Activated gamma-delta T cell (primary cell): ENCODE measurements around the gene DGKG.

Source experiments
- DNase-seq: peaks from one replicate; lab custom pipeline; 2025; lab: John Stamatoyannopoulos, UW

Gene DGKG

DNA sequence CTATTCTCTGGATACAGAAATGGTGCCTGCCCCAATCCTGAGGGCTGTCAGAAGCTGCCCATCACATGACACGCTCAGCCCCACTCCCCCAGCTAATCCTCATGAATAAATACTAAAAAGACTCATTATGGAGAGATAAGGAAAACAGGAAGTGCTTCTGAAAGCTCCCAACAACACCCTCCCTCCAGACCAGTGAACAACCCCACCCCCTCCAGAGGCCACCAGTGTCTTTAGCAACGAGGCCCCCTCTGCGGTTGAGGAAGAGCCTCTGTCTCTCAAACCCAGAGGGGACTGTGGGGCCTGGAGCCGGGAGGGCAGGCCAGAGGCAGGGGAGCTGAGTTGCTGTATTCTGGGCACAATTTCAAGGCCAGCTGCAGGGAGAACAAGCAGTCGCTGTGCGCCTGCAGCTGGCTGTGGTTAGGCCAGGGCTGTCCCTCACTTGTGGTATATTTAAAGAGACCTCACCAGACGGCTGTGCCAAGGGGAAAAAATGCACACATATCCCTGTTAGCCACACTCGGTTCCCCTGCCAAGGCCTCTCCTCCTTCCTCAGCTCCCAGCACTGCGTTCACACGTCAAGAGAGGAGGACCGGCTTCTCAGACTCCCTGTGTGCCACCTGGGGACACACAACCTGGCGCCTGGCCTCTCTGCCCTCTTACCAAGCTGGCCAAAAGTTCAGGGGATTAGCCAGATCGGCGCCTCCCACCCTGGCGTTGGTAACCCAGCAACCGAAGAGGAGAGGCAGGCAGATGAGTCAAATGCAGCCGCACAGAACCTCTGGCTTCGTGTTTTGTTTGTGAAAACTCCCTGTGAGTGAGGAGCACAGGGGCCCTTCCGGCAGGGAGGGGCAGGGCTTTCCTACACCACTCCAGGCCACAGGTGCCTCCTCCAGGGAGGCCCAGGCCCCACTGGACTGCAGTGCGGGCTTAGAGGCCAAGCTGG, 152.0 kb downstream of the DGKG start:
- no peak for DNase-seq

DNA sequence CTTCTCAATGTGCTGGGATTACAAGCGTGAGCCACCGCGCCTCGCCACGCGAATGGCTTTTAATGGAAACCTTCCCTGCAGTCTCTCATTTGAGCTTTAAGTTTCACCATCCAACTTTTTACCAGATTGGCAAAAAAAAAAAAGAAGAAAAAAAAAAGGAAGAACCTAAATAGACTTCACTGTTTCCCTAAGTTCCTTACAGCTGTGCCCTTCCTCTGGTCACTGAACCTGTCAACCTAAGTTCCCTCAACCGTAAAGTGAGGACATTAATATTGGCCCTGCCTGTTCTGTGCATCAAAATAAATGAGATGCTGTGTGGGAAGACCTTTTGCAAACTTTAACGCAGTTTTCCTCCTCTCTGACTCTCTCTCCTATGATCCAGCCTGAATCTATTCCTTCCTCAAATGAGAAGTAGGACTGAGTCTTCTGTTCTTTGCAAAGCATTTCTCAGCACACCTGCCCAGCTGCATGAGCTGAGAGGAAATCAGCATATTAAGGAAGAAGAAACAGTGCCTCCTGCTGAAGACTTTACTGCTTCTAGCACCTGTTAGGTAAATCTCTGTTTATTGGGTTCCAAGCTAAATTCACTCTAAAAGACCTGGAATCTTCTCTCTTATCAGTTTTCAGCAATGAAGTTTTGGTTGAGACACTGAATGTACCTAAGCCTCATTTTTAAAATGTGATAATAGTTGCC, 153.6 kb downstream of the DGKG start:
- no peak for DNase-seq

DNA sequence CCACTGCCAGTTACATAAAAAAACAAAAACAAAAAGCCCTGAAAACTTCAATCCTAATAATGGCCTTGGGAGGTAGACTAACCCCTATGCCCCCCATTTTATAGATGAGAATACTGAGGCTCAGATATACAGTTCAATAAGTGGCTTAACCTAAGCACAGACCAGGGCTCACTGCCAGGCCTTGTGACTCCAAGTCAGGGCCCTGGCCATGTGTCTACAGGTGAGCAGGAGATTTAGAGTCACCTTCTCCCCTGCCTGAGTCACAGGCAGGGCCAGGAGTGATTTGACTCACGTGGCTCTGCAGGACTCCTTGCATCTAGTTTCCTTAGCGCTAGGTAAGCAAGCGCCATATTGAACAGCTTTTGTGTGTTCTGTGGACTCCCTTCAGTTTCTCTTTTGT, 154.5 kb downstream of the DGKG start:
- DNase-seq, result no peak

DNA sequence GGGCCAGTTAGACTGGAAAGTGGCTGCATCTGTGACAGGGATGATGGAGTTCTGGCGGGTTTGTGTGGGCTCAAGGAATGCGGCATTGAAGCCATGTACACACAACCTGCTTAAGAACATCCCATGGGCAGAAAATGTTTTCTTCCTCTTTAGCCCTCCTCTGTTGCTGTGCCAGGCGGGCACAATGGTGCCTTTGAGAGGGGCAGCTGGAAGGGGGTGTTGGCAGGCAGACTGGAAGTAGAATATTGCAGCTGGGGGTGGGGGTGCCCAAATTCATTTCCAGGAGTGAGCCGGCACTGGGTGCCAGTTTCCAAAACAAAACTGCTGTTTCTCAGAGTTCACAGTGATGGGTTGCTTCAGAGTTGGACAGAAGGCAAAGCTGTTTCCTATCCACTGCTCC, 161.3 kb downstream of the DGKG start:
- DNase-seq, result no peak

DNA sequence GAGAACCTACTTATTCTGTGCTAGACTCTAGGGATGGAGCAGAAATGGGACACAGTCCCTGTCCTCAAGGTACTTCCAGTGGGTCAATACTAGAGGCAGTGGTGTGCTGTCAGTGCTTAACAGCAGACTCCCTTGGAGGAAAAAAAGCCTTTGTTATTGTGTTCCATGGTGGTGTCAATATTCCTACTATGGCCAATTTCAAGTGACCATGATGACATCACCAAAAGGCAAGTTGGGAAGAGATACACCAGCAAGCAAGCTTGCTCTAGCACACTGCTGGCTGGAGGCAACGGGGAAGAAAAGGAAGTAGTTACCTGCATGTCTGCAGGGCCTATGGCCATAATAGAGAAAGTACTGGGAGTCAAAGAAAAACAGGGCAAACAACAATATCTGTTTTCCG, 163.6 kb downstream of the DGKG start:
- DNase-seq, result no peak

DNA sequence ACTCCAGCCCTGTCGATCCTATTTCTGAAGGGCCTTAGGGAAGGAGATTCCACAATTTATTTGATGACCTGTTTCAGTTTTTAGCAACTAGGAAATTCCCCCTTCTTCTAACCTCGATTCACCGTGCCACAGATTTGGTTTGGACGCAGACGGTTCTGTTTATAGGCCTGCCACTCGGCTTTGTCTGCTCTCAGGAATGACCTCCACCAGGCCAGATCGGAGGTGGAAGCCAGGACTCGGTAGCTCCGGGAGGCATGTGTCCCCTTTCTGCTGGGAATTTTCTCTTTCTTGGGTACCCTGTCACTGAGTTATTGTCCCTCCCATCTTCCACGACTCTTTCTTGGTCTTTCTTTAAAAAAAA, 167.6 kb downstream of the DGKG start:
- DNase-seq, result no peak

DNA sequence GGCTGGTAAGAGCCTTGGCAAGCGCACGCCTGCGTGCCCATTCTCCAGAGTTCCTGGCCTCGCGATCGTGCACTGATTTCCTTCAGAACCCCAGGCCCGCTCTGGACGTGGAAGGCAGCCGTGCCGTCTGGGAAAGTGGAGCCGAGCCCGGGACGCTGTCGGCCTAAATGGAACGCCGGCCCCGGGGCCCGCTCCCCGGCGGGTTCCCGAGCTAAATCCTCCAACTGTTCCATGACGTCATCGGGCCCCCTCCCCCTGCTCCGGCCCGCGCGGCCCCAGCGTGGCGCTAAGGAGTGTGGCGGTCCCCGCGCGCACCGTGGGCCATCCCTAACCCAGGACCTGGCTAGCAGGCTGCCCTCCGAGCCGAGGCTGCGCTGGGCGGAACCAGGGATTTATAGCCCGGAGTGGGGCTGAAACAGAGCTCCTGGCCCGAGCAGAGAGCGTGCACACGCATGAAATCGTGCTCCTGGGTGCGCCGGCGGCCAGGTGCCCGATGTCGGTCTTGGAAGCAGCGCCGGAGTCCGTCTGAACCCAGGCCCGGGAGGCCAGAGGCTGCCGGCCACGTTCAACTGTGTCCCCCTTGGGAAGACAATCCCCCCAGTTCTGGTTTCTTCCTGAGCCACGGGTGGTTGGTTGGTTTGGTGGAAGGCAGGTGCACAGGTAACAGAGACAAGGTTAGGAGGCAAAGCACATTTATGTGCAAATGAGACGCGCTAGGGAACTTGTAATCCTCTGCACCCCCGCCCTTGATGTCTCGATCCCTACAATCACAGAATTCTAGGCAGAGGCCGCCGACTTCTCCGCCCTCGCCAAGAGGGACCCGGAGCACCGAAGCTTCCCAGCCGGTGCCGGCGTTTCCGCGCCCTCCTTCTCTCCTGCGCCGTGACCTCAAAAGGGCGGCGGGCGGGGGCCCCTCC, 168.2 kb downstream of the DGKG start:
- no peak for DNase-seq

DNA sequence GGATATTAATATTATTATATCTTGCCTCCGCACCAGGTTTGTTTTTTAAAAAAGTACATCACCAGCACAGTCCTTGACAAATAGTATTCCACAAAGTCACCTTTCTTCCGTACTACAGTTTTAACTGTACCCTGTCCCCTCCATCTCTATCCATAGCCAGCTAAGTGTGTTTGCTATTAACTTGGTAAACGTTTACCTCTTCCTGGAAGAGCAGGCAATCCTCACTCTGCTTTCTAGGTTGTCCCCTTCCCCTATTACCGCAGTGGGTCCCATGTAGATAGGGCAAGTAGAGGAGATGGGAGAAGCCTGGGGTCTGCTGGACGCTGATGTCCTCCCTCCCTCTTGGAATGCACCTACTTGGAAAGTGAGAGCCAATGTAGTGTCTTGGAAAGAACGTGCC, 169.2 kb downstream of the DGKG start:
- no peak for DNase-seq

DNA sequence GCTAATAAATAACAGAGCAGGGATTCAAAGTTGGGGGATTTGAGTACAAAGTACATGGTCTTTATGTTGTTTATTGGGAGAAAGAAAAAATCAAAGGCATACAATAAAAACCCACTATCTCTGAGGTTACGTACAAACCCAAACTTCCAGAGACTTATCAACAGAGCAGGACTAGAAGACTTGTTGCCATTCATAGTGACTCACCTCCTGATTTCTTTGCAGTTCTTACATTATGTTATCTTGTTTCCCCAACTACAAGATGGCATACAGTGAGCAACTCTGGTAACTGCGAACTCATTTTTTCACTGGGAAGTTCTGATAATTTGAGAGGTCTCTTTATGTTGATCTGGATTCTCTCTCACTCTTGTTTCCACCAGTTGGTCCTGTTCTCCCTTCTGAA, 172.5 kb downstream of the DGKG start:
- no peak for DNase-seq

DNA sequence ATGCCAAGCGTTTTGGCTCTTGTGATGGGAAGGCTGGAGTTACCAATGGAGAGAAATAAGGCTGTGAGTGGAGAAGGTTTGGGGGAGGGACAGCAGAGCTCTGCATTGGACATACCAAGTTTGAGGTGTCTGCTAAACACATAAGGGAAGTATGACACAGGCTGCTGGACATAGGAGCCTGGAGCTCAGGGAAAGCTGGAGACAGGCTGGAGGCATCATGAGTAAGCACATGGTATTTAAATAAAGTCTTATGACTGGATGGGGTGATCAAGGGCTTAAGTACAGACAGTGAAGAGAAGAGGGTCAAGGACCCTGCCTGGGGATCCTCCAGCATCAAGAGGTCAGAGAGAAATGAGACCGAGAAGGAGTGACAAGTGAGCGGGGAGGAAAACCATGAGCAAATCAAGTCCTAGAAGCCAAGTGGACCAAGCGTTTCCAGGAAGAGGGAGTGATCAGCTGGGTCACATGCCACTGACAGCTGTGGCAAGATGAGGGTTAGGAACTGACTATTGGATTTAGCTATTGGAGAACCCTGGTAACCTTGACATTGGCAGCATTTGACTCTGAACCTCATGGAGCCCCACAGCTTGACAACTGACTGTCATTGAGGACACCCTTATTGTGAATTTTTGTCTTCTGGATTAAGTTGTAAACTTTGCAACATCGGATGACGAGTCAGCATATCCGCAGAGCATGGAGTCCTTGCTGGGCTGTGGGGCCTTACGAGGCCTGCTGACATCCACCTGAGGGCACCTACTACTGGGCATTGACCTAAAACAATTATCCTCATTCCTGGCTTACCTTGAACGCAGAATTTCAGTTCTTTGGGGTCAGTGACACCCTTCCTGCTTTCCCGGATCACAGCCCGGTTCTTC, 174.4 kb downstream of the DGKG start:
- no peak for DNase-seq

DNA sequence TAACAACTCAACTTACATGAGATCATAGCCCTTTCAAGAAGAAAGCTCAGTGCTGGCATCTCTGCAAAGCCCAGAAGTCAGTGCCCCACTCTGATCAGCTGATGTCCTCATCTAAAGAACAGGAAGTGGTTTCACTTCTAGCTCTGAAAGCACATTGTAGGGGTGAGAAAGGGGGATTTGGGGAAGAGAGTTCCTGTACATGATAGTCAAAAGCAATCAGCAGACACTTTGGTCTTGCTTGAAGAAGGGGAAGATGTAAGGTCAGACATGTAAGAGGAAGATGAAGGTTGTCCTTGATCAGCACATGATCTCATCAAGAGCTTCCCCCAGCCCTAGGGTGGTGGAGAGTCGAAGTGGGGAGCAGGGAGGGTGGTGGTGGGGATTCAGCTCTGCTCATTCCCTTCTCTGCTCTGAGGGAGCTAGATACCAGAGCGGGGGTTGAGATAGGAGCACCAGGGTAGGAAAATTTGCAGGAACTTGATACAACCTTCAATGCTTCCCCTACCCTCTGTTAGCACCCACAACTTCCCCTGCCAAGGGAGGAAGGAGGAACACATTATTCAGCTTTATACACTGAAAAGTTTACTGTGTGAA, 176.7 kb downstream of the DGKG start:
- no peak for DNase-seq

DNA sequence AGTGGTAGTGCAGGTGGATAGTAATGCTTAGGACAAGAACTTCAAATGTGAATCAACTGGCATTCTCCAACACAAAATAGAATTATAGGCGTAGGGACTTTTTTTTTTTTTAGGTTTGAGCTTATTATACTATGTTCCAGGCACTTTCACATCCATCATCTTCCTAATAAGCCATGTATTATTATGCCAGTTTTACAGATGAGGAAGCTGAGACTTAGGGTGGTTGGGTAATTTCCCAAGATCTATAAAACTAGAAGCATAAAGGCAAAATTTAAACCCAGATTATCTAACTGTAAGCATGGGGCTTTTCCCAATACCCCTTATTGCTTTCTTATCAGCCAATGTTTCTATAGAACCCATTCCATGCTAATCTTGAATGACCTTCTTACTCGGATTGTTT, 178.0 kb downstream of the DGKG start:
- DNase-seq, result no peak

DNA sequence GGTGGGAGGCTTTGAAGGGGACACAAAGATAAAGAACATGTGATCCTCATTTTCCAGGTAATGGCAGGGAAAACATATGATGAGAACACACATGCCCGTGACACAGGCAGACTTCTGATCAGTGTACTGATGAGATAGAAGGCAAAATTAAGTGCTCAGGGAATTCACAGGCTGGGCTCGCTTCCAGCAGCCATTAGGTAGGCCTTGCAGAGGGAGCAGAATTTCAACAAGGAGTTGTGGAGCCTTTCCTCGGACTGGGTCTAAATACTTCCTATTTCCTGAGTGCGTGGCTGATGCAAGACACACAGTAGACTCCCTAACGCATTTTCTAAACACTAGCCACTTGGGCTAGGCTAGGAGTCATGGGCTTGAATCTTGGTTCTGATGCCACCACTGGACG, 179.2 kb downstream of the DGKG start:
- no peak for DNase-seq

DNA sequence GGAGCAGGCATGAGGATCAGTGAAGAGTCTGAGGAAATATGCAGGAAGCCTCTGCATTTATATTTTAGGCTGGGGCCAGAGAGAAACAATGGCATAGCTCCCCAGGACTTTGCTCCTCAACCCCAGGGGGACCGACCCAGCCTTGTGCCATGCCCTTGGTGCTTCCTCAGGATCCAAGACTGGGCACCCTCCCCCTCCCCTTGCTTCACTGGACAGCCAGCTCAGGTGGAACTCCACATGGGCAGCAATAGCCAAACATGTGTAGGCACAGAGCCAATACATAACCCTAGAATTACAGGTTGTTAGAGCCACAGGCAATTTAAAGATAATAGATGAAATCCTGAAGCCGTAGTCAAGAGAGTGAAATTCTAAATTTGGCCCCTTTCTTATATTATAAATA, 180.1 kb downstream of the DGKG start:
- no peak for DNase-seq

DNA sequence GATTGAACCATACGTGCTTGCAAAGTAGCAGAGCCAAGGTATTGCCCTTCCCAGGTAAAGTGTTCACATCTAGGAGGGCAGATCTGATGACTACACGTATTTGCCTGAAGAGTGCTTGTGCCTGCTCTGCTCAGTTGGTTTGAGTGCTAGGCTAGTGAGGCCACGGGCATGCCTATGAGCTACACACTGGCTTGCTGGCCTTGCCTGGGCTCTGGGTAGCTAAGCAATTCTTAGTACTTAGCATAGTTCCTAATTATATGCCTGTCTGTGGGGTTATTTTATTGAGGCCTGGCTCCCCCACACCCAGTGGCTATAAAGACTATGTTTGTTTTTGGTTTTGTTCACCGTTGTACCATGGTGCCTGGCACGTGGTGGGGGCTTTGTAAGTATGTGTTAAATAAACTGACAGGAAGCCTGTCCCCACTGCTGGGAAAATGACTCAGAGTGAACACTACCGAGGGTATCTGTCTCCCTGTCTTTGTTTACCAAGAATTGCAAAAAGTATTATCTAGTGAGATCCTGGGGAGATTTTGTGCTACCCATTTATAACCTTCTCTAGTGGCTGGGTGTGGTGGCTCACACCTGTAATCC, 181.0 kb downstream of the DGKG start:
- DNase-seq, result no peak

DNA sequence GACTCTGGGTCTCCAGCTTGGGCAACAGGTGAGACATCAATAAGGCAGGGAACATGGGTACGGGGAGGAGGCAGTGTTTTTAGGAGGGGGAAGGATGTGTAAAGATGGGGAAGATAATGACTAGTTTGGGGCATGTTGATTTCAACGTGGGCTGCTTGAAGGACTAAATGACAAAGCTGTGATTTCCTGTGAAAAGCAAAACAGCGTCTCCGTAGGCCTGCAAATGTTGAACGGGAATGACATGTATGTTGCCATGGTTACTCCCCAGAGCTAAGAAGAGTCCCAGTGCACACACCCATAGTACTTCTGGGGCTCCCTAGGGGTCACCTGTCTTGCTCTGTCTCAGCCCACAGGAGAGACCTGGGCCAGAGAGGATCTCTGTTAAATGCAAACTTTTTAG, 181.9 kb downstream of the DGKG start:
- DNase-seq, result no peak

DNA sequence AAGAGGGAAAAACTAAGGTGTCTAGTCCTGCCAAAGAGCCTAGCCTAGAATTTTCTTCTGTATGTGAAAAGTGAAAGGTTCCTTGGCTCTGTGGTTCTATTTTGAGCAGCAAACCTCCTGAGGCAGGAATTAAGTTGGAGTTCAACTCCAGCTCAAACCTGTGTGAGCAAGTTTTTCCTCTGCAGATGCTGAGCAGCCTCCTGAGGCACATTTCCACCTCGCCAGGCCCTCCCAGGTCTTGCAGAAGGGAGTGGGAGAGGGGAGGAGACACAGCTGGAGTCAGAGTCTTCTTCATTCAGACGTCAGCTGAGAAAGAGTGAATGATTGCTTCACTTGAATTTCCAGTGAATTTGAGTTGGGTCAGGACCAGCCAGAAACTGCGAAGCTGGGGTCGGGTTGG, 183.6 kb downstream of the DGKG start:
- no peak for DNase-seq

DNA sequence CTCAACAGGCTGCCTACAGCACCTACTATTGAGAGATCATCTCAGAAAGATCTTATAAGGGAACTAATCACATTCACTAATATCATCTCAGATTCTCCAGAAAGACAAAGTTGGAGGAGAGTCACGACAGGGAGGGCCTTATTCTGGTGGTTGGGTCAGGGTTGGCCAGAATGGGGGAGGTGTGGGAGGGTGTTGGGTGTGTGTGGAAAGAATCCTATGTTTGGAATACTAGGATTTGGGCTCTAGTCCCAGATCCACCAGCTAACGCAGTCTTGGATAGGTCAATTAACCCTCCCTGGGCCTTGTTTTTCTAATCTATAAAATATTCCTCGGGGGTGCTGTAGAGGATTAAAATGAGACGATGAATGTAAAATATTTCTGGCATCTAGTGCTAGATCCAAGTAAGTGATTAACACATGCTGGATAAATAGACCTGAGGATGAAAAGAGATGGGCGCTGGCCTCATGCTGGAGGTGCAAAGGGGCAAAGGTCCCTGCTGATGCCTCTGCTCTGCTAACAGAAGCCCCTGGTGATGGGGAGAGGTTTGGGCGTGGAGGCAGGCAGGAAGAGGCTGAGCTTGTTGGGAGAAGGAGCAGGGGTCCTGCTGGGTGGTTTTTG, 185.6 kb downstream of the DGKG start:
- DNase-seq, result no peak

DNA sequence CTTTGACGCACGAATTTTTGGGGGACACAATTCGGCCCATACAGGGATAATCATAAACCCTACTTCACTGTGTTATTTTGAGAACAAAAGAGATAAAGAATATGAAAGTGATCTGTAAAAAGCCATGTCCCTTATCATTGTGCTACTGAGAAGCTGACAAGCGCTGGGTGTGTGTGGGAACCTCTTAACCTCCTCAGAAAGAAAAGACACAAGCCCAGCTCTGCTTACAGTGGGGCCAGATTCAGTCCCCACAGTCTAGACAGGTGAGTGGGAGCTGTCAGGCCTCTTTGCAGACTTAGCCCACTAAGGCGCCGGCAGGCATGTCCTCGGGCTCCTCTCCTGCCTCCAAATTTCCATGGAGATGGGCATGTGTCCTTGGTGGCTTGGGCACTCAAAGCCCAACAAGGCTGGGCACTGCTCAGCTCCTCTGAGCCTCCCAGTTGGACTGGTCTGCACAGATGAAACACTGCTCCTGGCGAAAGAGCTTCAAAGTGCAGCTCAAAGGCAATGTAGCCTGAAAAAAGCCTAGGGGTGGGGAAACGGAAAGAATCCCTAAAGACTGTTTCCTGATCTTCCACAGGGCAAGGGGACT, 188.7 kb downstream of the DGKG start:
- no peak for DNase-seq

DNA sequence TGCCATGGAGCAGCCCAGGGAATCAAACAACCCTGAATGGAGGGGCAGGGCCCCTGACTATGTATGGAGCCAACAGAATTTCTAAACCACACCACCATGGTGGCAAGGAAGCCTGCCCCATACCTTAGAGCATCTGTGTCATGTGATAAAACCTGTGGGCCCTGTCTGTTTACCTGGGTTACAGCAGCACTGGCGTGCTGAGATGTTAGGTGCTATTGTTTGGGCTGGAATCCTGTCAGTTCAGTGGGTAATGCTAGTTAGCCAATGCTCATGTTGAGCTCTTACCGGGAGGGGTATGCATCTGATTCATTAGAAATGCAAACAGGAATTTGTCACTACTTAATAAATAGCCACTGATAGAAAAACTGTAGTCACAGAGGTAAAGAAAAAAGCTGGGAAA, 189.7 kb downstream of the DGKG start:
- DNase-seq, result no peak
